Left lung (tissue), 10 donors: Measurements from ENCODE around the gene DBF4. TPM values are rescaled to one million over a fixed set of nuclear protein-coding genes. Genes with fewer than 3 reads are reported as not detected.
A peak's percentile ranks its signal among the peaks of the same experiment; 100 is the strongest.
"Not testable (repeated sequence)": the region's sequence is repeated elsewhere in the genome, so short reads cannot be mapped to it uniquely, and the experiment has no call there.

Source experiments
- ATAC-seq: fragments of 200-7000 bp; cut with Tn5 transposase; one replicate; pipeline ENCODE4 v1.9.1; 2020; ENCODE audit warnings: moderate library complexity
- DNase-seq, 4 donors: peaks; one replicate each; pipeline ENCODE4 v3.0.0-alpha.2; 2013 to 2020
- H3K27ac ChIP-seq, 2 donors: fragments of 200-600 bp; sonication (generic) in 1 of 2; one replicate each; pipeline versions ENCODE4 v1.5.0 to v1.8.0; 2020 to 2021
- H3K27me3 ChIP-seq, 2 donors: fragments of 200-600 bp; sonication (generic) in 1 of 2; one replicate each; pipeline versions ENCODE4 v1.5.0 to v1.8.0; 2020 to 2021
- H3K36me3 ChIP-seq, 2 donors: fragments of 200-600 bp; sonication (generic) in 1 of 2; one replicate each; pipeline versions ENCODE4 v1.5.0 to v1.8.0; 2020 to 2021
- H3K4me1 ChIP-seq, 2 donors: fragments of 200-600 bp; one replicate each; pipeline ENCODE4 v1.8.0; 2021
- H3K4me3 ChIP-seq, 2 donors: fragments of 200-600 bp; sonication (generic) in 1 of 2; one replicate each; pipeline versions ENCODE4 v1.5.0 to v1.8.0; 2020 to 2021; ENCODE audit warnings: mild to moderate bottlenecking in 1 of 2
- H3K9me3 ChIP-seq, 2 donors: fragments of 200-600 bp; sonication (generic) in 1 of 2; one replicate each; pipeline versions ENCODE4 v1.5.0 to v1.8.0; 2020 to 2021
- CTCF ChIP-seq, 2 donors: fragments of 200-600 bp; sonication (generic) in 1 of 2; IDR thresholded peaks; one replicate each; pipeline versions ENCODE4 v1.5.0 to v1.8.0; 2021; ENCODE audit warnings: antibody characterized with exemption in 2 of 2
- intact Hi-C, 2 donors: fragments of 100-400 bp; cut with DNase I; formaldehyde crosslinking; loops; one replicate each; pipeline versions ENCODE4 v1.11.2 to v1.14.2; 2022
- polyA plus RNA-seq, 6 donors: library from polyadenylated mRNA; unstranded; fragments of 120-200 nt; gene quantifications; one replicate each; pipeline ENCODE4 v1.2.1, GENCODE V29; 2013; ENCODE audit not compliant: insufficient read length in 6 of 6
- total RNA-seq, 2 donors: library from RNA; stranded (reverse); fragmentation: NEBNext Ultra II Directional; extraction: Animal tissue kit (Norgen Biotek cat#: 25700); gene quantifications; one replicate each; pipeline ENCODE4 v1.2.1, GENCODE V29; 2021
- donor health status: DM: no; HTN: yes; CAD: no.
- donor health status: DM: no; HTN: no; CAD: no.

DBF4 gene
- total and polyA plus RNA-seq, 8 donors: 10.0 to 23.7 (median 17.3) TPM

GRCh38 chr7:87918740-87919139, 42.4 kb downstream of the DBF4 start:
- Histone ChIP-seq H3K36me3 (no peaks in the 10 kb centered on the region), H3K4me3 (no peak overlapping the region), H3K9me3 (no peaks in the 10 kb centered on the region), H3K4me1 (no peaks in the 10 kb centered on the region), H3K27me3 (no peaks in the 10 kb centered on the region), H3K27ac (no peak overlapping the region)
- intact Hi-C loops: no loop called here
- ATAC-seq: no peak
- no peak for DNase-seq
- TF ChIP-seq CTCF (IDR thresholded peaks at IDR 0.05): no peak

DNA sequence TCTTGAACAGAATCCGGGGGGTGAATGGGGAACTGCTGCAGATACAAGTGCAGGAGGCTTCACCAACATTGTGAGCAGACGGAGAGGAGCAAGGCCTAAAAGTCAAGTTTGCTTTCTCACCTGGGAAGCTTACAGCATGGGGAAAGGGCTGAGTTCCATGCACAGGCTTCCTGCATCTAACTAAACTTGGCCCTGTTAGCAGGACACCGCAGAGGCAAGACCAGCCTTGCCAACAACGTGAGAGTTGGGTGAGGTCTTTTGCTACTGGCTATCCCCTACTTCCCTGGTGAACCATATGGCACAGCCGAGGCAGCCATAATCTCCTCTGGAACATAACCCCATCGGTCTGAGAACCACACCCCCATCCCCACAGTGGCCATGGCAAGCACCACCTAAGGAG, 43.6 kb downstream of the DBF4 start:
- no peaks in the 10 kb centered on the region for H3K4me1 ChIP-seq
- H3K36me3 ChIP-seq: no peaks in the 10 kb centered on the region
- DNase-seq (no peak), ATAC-seq (no peak)
- no peak for TF ChIP-seq CTCF (IDR thresholded peaks at IDR 0.05)
- H3K27me3 ChIP-seq: no peaks in the 10 kb centered on the region
- intact Hi-C loops: no loop called here
- H3K27ac ChIP-seq: no peak overlapping the region
- H3K9me3 ChIP-seq: no peaks in the 10 kb centered on the region
- no peak overlapping the region for H3K4me3 ChIP-seq

DNA sequence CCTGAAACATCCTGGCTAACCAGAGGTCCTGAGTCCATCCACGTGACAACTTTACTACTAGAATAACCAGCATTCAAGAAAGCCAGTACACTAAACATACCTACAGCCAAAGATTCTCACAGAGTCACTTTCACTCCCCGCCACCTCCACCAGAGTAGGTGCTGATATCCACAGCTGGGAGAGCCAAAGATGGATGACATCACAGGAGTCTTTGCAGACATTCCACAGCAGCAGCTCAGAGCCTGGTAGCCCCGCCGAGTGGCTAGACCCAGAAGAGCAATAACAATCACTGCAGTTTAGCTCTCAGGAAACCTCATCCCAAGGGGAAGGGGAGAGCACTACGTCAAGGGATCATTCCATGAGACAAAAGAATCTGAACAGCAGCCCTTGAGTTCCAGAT, 44.3 kb downstream of the DBF4 start:
- TF ChIP-seq CTCF (IDR thresholded peaks at IDR 0.05): no peak
- no peaks in the 10 kb centered on the region for H3K36me3 ChIP-seq
- H3K27ac ChIP-seq: no peak overlapping the region
- DNase-seq (no peak), ATAC-seq (no peak)
- H3K27me3 ChIP-seq: no peaks in the 10 kb centered on the region
- intact Hi-C loops: no loop called here
- no peak overlapping the region for H3K4me3 ChIP-seq
- H3K4me1 ChIP-seq: no peaks in the 10 kb centered on the region
- H3K9me3 ChIP-seq: no peaks in the 10 kb centered on the region

DNA sequence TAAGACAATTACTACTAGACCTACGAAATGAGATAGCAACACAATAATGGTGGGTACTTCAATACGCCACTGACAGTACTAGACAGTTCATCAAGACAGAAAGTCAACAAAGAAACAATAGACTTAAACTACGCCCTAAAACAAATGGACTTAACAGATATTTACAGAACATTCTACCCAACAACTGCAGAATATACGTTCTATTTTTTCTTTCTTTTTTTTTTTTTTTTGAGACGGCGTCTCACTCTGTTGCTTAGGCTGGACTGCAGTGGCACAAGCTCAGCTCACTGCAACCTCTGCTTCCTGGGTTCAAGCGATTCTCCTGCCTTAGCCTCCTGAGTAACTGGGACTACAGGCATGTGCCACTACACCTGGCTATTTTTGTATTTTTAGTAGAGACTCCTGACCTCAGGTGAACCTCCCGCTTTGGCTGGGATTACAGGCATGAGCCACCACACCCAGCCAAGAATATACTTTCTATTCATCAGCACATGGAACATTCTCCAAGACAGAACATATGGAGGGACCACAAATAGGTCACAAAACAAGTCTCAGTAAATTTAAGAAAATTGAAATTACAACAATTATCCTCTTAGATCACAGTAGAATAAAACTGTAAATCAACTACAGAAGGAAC, 46.6 kb downstream of the DBF4 start:
- H3K4me3 ChIP-seq, H3K4me1 ChIP-seq, DNase-seq, ATAC-seq, H3K36me3 ChIP-seq, intact Hi-C loops, H3K27ac ChIP-seq, H3K27me3 ChIP-seq, H3K9me3 ChIP-seq: not testable (repeated sequence)

GRCh38 chr7:87926581-87927461, 50.5 kb downstream of the DBF4 start:
- Histone ChIP-seq H3K27me3 (no peaks in the 10 kb centered on the region), H3K4me3 (no peak overlapping the region), H3K36me3 (no peaks in the 10 kb centered on the region), H3K27ac (peak overlapping the region in 1 of 2 donors; percentile 28), H3K4me1 (no peaks in the 10 kb centered on the region), H3K9me3 (no peaks in the 10 kb centered on the region)
- TF ChIP-seq CTCF (IDR thresholded peaks at IDR 0.05): no peak
- DNase-seq (peak in 1 of 4 donors; percentile 53), ATAC-seq (peak; percentile 56)
- intact Hi-C loops: no loop called here
